ENCODE results near the gene AP2A1. TPM values are rescaled to one million over a fixed set of nuclear protein-coding genes. Genes with fewer than 3 reads are reported as not detected.

Gene AP2A1
- total RNA-seq, 4 donors from 2014 or later = 48.4 to 77.6 (median 66.9) TPM

DNA sequence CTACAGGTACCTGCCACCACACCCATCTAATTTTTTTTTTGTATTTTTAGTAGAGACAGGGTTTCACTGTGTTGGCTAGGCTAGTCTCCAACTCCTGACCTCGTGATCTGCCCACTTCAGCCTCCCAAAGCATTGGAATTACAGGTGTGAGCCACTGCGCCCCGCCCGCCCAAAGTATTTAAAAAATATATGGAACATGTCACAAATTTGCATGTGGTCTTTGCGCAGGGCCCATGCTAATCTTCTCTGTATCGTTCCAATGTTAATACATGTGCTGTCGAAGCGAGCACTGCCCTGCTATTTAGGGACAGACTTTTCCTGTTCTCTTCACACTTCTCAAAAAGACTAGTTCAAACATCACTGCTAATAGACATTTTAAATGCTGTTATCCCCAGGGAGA, 2.5 kb upstream of the AP2A1 start:
- no peaks in the 10 kb centered on the region for H3K9me3 ChIP-seq
- H3K4me1 ChIP-seq = peaks cover 14 to 19% of the 10 kb centered on the region in 2 donors
- H3K27ac ChIP-seq = no peak overlapping the region
- H3K36me3 ChIP-seq = no peaks in the 10 kb centered on the region
- H3K27me3 ChIP-seq = no peaks in the 10 kb centered on the region
- no peak for DNase-seq
- no peak for TF ChIP-seq POLR2A (IDR thresholded peaks at IDR 0.05)
- TF ChIP-seq, protein P1, sequence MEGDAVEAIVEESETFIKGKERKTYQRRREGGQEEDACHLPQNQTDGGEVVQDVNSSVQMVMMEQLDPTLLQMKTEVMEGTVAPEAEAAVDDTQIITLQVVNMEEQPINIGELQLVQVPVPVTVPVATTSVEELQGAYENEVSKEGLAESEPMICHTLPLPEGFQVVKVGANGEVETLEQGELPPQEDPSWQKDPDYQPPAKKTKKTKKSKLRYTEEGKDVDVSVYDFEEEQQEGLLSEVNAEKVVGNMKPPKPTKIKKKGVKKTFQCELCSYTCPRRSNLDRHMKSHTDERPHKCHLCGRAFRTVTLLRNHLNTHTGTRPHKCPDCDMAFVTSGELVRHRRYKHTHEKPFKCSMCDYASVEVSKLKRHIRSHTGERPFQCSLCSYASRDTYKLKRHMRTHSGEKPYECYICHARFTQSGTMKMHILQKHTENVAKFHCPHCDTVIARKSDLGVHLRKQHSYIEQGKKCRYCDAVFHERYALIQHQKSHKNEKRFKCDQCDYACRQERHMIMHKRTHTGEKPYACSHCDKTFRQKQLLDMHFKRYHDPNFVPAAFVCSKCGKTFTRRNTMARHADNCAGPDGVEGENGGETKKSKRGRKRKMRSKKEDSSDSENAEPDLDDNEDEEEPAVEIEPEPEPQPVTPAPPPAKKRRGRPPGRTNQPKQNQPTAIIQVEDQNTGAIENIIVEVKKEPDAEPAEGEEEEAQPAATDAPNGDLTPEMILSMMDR (IDR thresholded peaks at IDR 0.05) = no peak
- 88 to 92% methylated on average over 8 of the region's 8 CpGs for WGBS, 2 donors
- intact Hi-C loops (cut with DNase I) = loop anchor here (5.0 to 10.0 kb wide), 2 partner anchors 38 to 110 kb away; partner anchors contain the start of genes AKT1S1 and TBC1D17
- no peak overlapping the region for H3K4me3 ChIP-seq (replicated peaks in 1 of 3)

DNA sequence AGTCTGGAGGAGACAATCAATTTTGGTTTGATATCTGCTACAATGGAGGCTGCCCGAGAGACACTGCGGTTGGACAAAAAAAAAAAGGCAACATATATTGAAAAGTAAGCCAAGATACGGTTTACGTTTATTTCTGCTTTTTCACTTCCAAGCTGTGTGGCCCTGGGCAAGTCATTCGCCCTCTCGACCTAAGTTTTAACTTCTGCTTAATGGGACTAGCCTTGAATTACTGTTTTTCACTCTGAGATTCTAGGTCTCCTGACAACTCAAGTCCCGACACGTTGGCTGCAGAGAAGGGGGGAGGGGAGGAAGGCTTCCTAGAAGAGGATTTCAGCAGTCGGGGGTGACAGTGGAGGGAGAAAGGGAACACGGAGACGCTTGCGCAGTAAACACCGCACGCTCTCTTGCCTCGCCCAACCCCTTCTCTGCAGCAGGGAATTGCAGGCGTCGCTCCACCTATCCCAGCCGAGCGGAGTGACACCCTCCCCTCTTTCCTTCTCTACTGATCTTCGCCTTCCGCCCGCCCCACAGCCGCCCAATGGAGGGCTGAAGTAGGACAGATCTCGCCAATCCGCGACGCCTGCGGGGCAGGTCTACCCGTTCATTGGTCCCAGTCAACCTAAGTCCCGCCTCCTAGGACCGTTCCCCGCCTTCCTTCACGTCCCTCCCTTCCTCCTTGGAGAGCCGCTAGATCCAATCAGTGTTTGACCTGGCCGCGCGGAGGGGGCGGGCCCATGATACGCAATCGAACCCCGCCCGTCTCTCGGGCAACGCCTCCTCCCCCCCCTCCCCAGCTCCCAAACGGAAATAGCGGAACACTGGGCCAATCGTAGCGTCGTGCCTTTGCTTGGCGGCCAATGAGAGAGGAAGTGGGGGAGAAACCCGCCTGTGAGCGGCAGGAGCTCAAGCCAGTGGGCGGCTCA, 533 bp upstream of the AP2A1 start:
- Histone ChIP-seq H3K36me3 (no peaks in the 10 kb centered on the region), H3K27ac (peak overlapping the region; percentile 87 to 92 (median 91)), H3K4me3 (replicated peaks in 1 of 3) (peak overlapping the region in 2 of 3 donors; percentile 9 to 88), H3K4me1 (peaks cover 14 to 21% of the 10 kb centered on the region in 2 donors), H3K27me3 (no peaks in the 10 kb centered on the region), H3K9me3 (no peaks in the 10 kb centered on the region)
- intact Hi-C loops (cut with DNase I) = loop anchor here (10.0 kb wide), 1 partner anchor 109 kb away; the partner anchor contains the start of genes AKT1S1 and TBC1D17
- peak; percentile 99 to 100 for DNase-seq
- TF ChIP-seq, protein P1 (IDR thresholded peaks at IDR 0.05) = peak in 1 of 6 experiments; percentile 18
- peak; percentile 39 to 86 for TF ChIP-seq POLR2A (IDR thresholded peaks at IDR 0.05)
- WGBS, 2 donors = 1% methylated on average over 41 to 53 of the region's 53 CpGs

DNA sequence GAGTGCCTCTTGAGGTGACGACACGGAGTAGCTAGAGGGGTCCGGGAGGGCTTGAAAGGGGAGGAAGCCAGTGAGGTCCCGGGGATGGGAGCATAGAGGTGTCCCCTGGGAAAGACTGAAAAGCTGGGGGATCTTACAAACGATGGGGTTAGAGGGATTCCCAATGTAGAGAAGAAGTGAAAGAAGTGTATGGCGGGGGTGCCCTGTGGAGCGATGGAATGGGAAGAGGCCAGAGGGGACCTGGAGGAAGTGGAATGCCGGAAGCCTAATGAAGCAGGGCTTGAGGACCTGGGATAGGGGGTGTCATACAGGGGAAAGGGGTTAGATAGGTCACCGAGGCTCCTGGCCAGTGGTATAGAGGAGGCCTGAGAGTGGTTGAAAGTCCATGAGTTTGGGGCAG, 580 bp downstream of the AP2A1 start:
- Histone ChIP-seq H3K27me3 (no peaks in the 10 kb centered on the region), H3K27ac (peak overlapping the region in 2 of 3 donors; percentile 56 to 76), H3K9me3 (no peaks in the 10 kb centered on the region), H3K4me3 (replicated peaks in 1 of 3) (peak overlapping the region; percentile 83 to 99 (median 88)), H3K4me1 (peaks cover 14 to 21% of the 10 kb centered on the region in 2 donors), H3K36me3 (no peaks in the 10 kb centered on the region)
- no peak for TF ChIP-seq POLR2A (IDR thresholded peaks at IDR 0.05)
- TF ChIP-seq, protein P1 (IDR thresholded peaks at IDR 0.05) = no peak
- peak in 1 of 2 donors; percentile 17 for DNase-seq
- WGBS, 2 donors = 0 to 2% methylated on average over 9 of the region's 9 CpGs
- intact Hi-C loops (cut with DNase I) = loop anchor here (10.0 kb wide), 1 partner anchor 107 kb away; the partner anchor contains the start of genes AKT1S1 and TBC1D17

DNA sequence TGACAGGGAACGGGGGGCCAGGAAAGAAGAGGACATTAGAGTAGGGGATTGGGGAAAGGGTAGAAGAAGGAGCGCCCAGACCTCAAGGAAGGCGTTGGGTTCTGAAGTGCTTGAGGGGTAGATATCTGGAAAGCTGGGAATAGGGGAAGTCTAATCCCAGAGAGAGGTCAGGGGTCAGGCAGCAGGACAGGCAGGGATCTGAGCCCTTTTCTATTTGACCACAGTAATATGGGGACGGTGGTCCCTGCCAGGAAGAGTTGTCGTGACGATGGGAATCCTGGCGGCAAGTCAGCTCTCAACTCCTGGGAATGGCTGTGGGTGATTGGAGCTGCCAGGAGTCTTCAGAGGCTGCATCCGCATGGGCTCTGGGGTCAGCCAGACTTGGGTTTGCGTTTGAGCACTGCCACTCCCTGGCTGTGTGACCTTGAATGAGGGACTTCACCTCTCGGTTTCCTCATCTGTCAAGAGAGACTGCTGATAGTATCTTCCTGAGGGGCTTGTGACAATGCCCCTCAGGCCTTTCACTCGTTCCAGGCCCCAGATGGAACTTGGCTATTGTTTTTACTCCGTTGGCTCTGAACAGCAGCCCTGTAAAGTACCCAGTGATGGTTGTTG, 1.3 kb downstream of the AP2A1 start:
- no peak for DNase-seq
- 56 to 62% methylated on average over 12 of the region's 12 CpGs for WGBS, 2 donors
- Histone ChIP-seq H3K4me3 (replicated peaks in 1 of 3) (peak overlapping the region in 1 of 3 donors; percentile 88), H3K27ac (peak overlapping the region in 1 of 3 donors; percentile 56), H3K4me1 (peaks cover 14 to 21% of the 10 kb centered on the region in 2 donors), H3K9me3 (no peaks in the 10 kb centered on the region), H3K27me3 (no peaks in the 10 kb centered on the region), H3K36me3 (no peaks in the 10 kb centered on the region)
- TF ChIP-seq POLR2A (IDR thresholded peaks at IDR 0.05) = no peak
- TF ChIP-seq, protein P1 (IDR thresholded peaks at IDR 0.05) = no peak
- intact Hi-C loops (cut with DNase I) = loop anchor here (10.0 kb wide), 1 partner anchor 107 kb away; the partner anchor contains the start of genes AKT1S1 and TBC1D17

Measured in thyroid gland (tissue), 4 donors.